Neural progenitor cell (in vitro differentiated cells): Measurements from ENCODE around the gene SGSM2. TPM values are rescaled to one million over a fixed set of nuclear protein-coding genes. Genes with fewer than 3 reads are reported as not detected.

Source experiments
- DNase-seq: peaks from one replicate; pipeline ENCODE4 v3.0.0-alpha.2; 2016; ENCODE audit warnings: low spot score
- H2AFZ ChIP-seq: fragments of 200-600 bp; sonication (generic); replicated peaks from 2 replicates; pipeline ENCODE4 v1.6.1; 2016; ENCODE audit warnings: antibody characterized with exemption
- H3F3A ChIP-seq: fragments of 200-600 bp; sonication (generic); 2 replicates; pipeline ENCODE4 v1.6.1; 2016; ENCODE audit warnings: antibody characterized with exemption, low read depth
- H3K27ac ChIP-seq: fragments of 200-600 bp; sonication (generic); 2 replicates; pipeline ENCODE4 v1.5.1; 2016; ENCODE audit warnings: mild to moderate bottlenecking
- H3K27me3 ChIP-seq: fragments of 200-600 bp; sonication (generic); 2 replicates; pipeline ENCODE4 v1.6.1; 2016; ENCODE audit warnings: mild to moderate bottlenecking, moderate library complexity
- H3K36me3 ChIP-seq: fragments of 200-600 bp; sonication (generic); 2 replicates; pipeline ENCODE4 v1.5.1; 2016
- H3K4me1 ChIP-seq: fragments of 200-600 bp; sonication (generic); 2 replicates; pipeline ENCODE4 v1.6.1; 2016; ENCODE audit warnings: mixed run types
- H3K4me2 ChIP-seq: fragments of 200-600 bp; sonication (generic); 2 replicates; pipeline ENCODE4 v1.6.1; 2016
- H3K4me3 ChIP-seq: fragments of 200-600 bp; sonication (generic); 2 replicates; pipeline ENCODE4 v1.5.1; 2016
- H3K79me2 ChIP-seq: fragments of 200-600 bp; sonication (generic); 2 replicates; pipeline ENCODE4 v1.6.1; 2016; ENCODE audit warnings: low read depth
- H3K9ac ChIP-seq: fragments of 200-600 bp; sonication (generic); 2 replicates; pipeline ENCODE4 v1.6.1; 2016
- H3K9me3 ChIP-seq: fragments of 200-600 bp; sonication (generic); 2 replicates; pipeline ENCODE4 v1.5.1; 2016; ENCODE audit warnings: low read depth
- H4K20me1 ChIP-seq: fragments of 200-600 bp; sonication (generic); 2 replicates; pipeline ENCODE4 v1.6.1; 2016; ENCODE audit warnings: low read depth
- H3K27ac Mint-ChIP-seq: 3 replicates; pipeline ENCODE4 v1.8.0; 2021; ENCODE audit warnings: mixed read lengths
- H3K27me3 Mint-ChIP-seq: 2 replicates; pipeline ENCODE4 v1.8.0; 2022; ENCODE audit warnings: low read depth, mild to moderate bottlenecking, inconsistent platforms, moderate library complexity, mixed read lengths; ENCODE audit not compliant: insufficient read depth
- H3K36me3 Mint-ChIP-seq: 3 replicates; pipeline ENCODE4 v1.8.0; 2021; ENCODE audit warnings: mixed read lengths
- H3K4me1 Mint-ChIP-seq: 3 replicates; pipeline ENCODE4 v1.8.0; 2021; ENCODE audit warnings: mixed read lengths
- H3K4me3 Mint-ChIP-seq: 3 replicates; pipeline ENCODE4 v1.8.0; 2021; ENCODE audit warnings: mild to moderate bottlenecking, moderate library complexity, mixed read lengths
- H3K9me3 Mint-ChIP-seq: 3 replicates; pipeline ENCODE4 v1.8.0; 2020; ENCODE audit warnings: mixed read lengths
- CTCF ChIP-seq: fragments of 200-600 bp; sonication (generic); IDR thresholded peaks from 2 replicates; pipeline ENCODE4 v1.5.1; 2017; ENCODE audit warnings: antibody characterized with exemption, mild to moderate bottlenecking
- EZH2 ChIP-seq: fragments of 200-600 bp; sonication (generic); IDR thresholded peaks from 2 replicates; pipeline ENCODE4 v1.6.1; 2017; ENCODE audit warnings: antibody characterized with exemption, mild to moderate bottlenecking, moderate library complexity
- EZH2phosphoT487 ChIP-seq: fragments of 200-600 bp; sonication (generic); IDR thresholded peaks from 2 replicates; pipeline ENCODE4 v1.6.1; 2017; ENCODE audit warnings: antibody characterized with exemption
- total RNA-seq: library from RNA; depleted of rRNA; stranded (reverse); fragments of >200 nt; gene quantifications from 2 replicates; pipeline ENCODE4 v1.2.3, GENCODE V29; 2015; ENCODE audit warnings: low replicate concordance

Gene SGSM2
- total RNA-seq, 1 donor from 2014 or later: 39.0 TPM

GRCh38 chr17:2388020-2388682 is 50.9 kb downstream of the SGSM2 start:
- H3K27me3 ChIP-seq: no peaks in the 10 kb centered on the region
- no peak overlapping the region for H3K4me2 ChIP-seq
- H3K79me2 ChIP-seq: peaks cover 17% of the 10 kb centered on the region
- Mint-ChIP-seq H3K4me1 (peaks cover 72% of the 10 kb centered on the region), H3K27me3 (peaks cover 10% of the 10 kb centered on the region), H3K4me3 (peak overlapping the region; percentile 7), H3K36me3 (peaks cover 10% of the 10 kb centered on the region), H3K9me3 (no peaks in the 10 kb centered on the region), H3K27ac (peak overlapping the region; percentile 58)
- H3K36me3 ChIP-seq: no peaks in the 10 kb centered on the region
- no peak overlapping the region for H3K4me3 ChIP-seq
- DNase-seq: no peak
- H3K27ac ChIP-seq: no peak overlapping the region
- H3F3A ChIP-seq: peaks cover 31% of the 10 kb centered on the region
- peaks cover 19% of the 10 kb centered on the region for H3K4me1 ChIP-seq
- H2AFZ ChIP-seq: no peak overlapping the region
- H3K9ac ChIP-seq: no peak overlapping the region
- peaks cover 32% of the 10 kb centered on the region for H4K20me1 ChIP-seq
- no peaks in the 10 kb centered on the region for H3K9me3 ChIP-seq
- TF ChIP-seq EZH2 (no peak), EZH2phosphoT487 (no peak), CTCF (no peak)

GRCh38 chr17:2388683-2389055 is 51.4 kb downstream of the SGSM2 start:
- peak overlapping the region; percentile 58 for H3K27ac Mint-ChIP-seq
- Histone ChIP-seq H4K20me1 (peaks cover 32% of the 10 kb centered on the region), H3K4me2 (no peak overlapping the region), H3K9me3 (no peaks in the 10 kb centered on the region), H3K79me2 (peaks cover 17% of the 10 kb centered on the region), H3K4me1 (peaks cover 19% of the 10 kb centered on the region), H3K27ac (no peak overlapping the region), H3K9ac (no peak overlapping the region), H3F3A (peaks cover 32% of the 10 kb centered on the region), H3K27me3 (no peaks in the 10 kb centered on the region), H3K4me3 (no peak overlapping the region), H2AFZ (no peak overlapping the region), H3K36me3 (no peaks in the 10 kb centered on the region)
- peaks cover 68% of the 10 kb centered on the region for H3K4me1 Mint-ChIP-seq
- no peak for TF ChIP-seq CTCF
- peak; percentile 42 for DNase-seq
- H3K27me3 Mint-ChIP-seq: peaks cover 10% of the 10 kb centered on the region
- H3K36me3 Mint-ChIP-seq: peaks cover 10% of the 10 kb centered on the region
- H3K4me3 Mint-ChIP-seq: peak overlapping the region; percentile 7
- H3K9me3 Mint-ChIP-seq: no peaks in the 10 kb centered on the region

- H3K4me1 ChIP-seq: peaks cover 21% of the 10 kb centered on the region
- no peak for DNase-seq
- H3K9ac ChIP-seq: no peak overlapping the region
- H3K36me3 ChIP-seq: no peaks in the 10 kb centered on the region
- no peak overlapping the region for H3K4me2 ChIP-seq
- no peaks in the 10 kb centered on the region for H3K9me3 ChIP-seq
- H2AFZ ChIP-seq: no peak overlapping the region
- peak overlapping the region; percentile 85 for H3K27ac Mint-ChIP-seq
- TF ChIP-seq EZH2: no peak
- no peak for TF ChIP-seq EZH2phosphoT487
- TF ChIP-seq CTCF: no peak
- peaks cover 10% of the 10 kb centered on the region for H3K36me3 Mint-ChIP-seq
- H3F3A ChIP-seq: peaks cover 31% of the 10 kb centered on the region
- H3K9me3 Mint-ChIP-seq: no peaks in the 10 kb centered on the region
- H3K4me3 ChIP-seq: no peak overlapping the region
- H3K4me3 Mint-ChIP-seq: peak overlapping the region; percentile 43
- peaks cover 62% of the 10 kb centered on the region for H3K4me1 Mint-ChIP-seq
- peaks cover 29% of the 10 kb centered on the region for H3K79me2 ChIP-seq
- peaks cover 12% of the 10 kb centered on the region for H3K27me3 Mint-ChIP-seq
- H3K27me3 ChIP-seq: no peaks in the 10 kb centered on the region
- peaks cover 44% of the 10 kb centered on the region for H4K20me1 ChIP-seq
- H3K27ac ChIP-seq: no peak overlapping the region
These were observed 53.0 kb downstream of the SGSM2 start for GRCh38 chr17:2390199-2390836.
